RWPE2 (cell line): ENCODE measurements around the gene GDPD5.

Experiments used
- ATAC-seq: fragments of 200-7000 bp; cut with Tn5 transposase; 3 replicates; pipeline ENCODE4 v1.9.1; 2021; ENCODE audit warnings: low read depth
- DNase-seq: peaks from one replicate; pipeline ENCODE4 v3.0.0-alpha.2; 2020; ENCODE audit warnings: low spot score
- H3K27ac ChIP-seq: fragments of 450-650 bp; 2 replicates; pipeline ENCODE4 v1.5.1; 2017; ENCODE audit warnings: mild to moderate bottlenecking; ENCODE audit not compliant: poor library complexity, severe bottlenecking
- H3K27me3 ChIP-seq: fragments of 250-450 bp; sonication (Bioruptor Pico); 2 replicates; pipeline ENCODE4 v1.5.1; 2021; ENCODE audit warnings: mild to moderate bottlenecking, moderate library complexity; ENCODE audit not compliant: insufficient read depth, poor library complexity, severe bottlenecking
- H3K36me3 ChIP-seq: fragments of 250-450 bp; sonication (Bioruptor Pico); 2 replicates; pipeline ENCODE4 v1.5.1; 2020; ENCODE audit warnings: low read depth, mild to moderate bottlenecking, moderate library complexity
- H3K4me1 ChIP-seq: fragments of 250-450 bp; sonication (Bioruptor Pico); 2 replicates; pipeline ENCODE4 v1.5.1; 2021; ENCODE audit warnings: mild to moderate bottlenecking, moderate library complexity; ENCODE audit not compliant: insufficient read depth, poor library complexity, severe bottlenecking
- H3K4me3 ChIP-seq: fragments of 250-450 bp; sonication (Bioruptor Pico); 2 replicates; pipeline ENCODE4 v1.5.1; 2021; ENCODE audit warnings: mild to moderate bottlenecking, moderate library complexity; ENCODE audit not compliant: severe bottlenecking
- H3K9me3 ChIP-seq: fragments of 250-450 bp; sonication (Bioruptor Pico); 2 replicates; pipeline ENCODE4 v1.5.1; 2021; ENCODE audit warnings: mild to moderate bottlenecking, moderate library complexity; ENCODE audit not compliant: severe bottlenecking
- TF ChIP-seq, protein P1 (sequence below): fragments of 450-650 bp; IDR thresholded peaks from one replicate; pipeline ENCODE4 v1.5.1; 2017; ENCODE audit warnings: mild to moderate bottlenecking, moderate library complexity; ENCODE audit not compliant: poor library complexity, severe bottlenecking

Gene GDPD5

DNA sequence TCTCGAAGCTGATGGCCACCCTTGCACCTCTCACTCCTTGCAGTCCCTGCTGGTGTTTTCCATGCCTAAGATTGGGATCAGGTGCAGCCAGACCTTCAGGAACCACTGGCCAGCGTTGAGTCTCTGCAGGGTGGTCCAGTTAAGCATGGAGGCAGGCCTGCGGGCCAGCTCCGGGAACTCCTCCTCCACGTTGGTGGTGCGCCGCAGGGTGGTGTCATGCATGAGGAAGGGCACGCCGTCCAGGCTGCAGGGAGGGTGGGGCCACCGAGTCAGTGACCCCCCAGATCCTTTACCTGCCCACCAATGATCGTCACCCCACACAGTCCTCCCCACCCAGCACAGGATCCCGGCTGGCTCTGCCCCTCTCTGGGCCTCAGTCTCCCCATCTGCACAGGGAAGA is 82.7 kb downstream of the GDPD5 start:
- Histone ChIP-seq H3K36me3 (no peaks in the 10 kb centered on the region), H3K27ac (no peak overlapping the region), H3K4me1 (no peaks in the 10 kb centered on the region), H3K9me3 (no peaks in the 10 kb centered on the region), H3K27me3 (no peaks in the 10 kb centered on the region), H3K4me3 (no peak overlapping the region)
- ATAC-seq (no peak), DNase-seq (no peak)
- TF ChIP-seq, protein P1, sequence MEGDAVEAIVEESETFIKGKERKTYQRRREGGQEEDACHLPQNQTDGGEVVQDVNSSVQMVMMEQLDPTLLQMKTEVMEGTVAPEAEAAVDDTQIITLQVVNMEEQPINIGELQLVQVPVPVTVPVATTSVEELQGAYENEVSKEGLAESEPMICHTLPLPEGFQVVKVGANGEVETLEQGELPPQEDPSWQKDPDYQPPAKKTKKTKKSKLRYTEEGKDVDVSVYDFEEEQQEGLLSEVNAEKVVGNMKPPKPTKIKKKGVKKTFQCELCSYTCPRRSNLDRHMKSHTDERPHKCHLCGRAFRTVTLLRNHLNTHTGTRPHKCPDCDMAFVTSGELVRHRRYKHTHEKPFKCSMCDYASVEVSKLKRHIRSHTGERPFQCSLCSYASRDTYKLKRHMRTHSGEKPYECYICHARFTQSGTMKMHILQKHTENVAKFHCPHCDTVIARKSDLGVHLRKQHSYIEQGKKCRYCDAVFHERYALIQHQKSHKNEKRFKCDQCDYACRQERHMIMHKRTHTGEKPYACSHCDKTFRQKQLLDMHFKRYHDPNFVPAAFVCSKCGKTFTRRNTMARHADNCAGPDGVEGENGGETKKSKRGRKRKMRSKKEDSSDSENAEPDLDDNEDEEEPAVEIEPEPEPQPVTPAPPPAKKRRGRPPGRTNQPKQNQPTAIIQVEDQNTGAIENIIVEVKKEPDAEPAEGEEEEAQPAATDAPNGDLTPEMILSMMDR: no peak

DNA sequence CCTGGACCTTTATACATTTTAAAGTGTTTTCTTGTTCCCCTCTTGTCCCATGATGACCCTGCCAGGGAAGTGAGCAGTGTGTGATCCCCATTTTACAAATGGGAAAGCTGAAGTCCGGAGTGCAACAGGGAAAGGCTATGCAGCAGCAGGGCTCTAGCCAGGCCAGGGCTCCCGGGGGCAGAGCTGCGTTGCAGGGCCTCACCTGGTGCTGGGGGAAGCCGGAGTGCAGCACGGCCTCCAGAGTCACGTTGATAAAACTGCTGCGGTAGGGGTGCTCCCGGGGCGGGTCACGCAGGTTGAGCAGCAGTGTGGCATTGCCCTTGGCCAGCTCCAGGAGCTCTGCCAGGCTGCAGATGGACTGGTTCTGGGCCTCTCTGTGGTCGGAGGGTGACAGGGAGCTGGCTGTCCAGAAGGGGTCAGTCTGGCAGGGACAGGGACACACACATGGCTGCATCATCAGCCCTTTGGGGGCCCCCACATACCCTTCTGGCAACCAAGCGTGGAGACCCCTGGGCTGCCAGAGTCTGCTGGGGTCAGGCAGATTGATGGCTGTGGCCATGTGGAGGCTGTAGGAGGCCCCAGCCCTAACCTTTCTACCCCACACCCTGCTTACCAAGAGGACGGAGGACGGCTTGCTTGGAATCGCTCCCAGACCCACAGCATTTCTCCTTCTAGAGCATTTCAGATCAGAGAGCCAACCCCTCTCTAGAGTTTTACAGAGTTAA is 83.4 kb downstream of the GDPD5 start:
- ATAC-seq (no peak), DNase-seq (no peak)
- H3K27ac ChIP-seq: no peak overlapping the region
- H3K27me3 ChIP-seq: no peaks in the 10 kb centered on the region
- H3K9me3 ChIP-seq: no peaks in the 10 kb centered on the region
- no peak overlapping the region for H3K4me3 ChIP-seq
- no peaks in the 10 kb centered on the region for H3K36me3 ChIP-seq
- H3K4me1 ChIP-seq: no peaks in the 10 kb centered on the region
- TF ChIP-seq, protein P1: no peak

DNA sequence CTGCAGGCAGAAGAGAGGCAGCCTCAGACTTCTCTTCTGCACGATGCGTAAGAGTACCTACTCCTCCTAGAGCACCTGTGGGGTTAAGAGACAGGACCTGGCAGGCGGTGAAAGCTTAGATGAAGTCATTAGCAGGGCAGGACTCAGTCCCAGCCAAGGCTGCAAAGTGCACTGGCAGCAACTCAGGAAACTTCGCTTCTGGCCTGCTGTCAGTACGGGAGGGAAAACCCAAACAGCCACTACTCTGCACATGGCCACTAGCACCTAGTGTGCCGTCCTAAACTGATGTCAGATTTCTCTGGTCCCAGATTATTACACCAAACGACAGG is 84.0 kb downstream of the GDPD5 start:
- TF ChIP-seq, protein P1: no peak

DNA sequence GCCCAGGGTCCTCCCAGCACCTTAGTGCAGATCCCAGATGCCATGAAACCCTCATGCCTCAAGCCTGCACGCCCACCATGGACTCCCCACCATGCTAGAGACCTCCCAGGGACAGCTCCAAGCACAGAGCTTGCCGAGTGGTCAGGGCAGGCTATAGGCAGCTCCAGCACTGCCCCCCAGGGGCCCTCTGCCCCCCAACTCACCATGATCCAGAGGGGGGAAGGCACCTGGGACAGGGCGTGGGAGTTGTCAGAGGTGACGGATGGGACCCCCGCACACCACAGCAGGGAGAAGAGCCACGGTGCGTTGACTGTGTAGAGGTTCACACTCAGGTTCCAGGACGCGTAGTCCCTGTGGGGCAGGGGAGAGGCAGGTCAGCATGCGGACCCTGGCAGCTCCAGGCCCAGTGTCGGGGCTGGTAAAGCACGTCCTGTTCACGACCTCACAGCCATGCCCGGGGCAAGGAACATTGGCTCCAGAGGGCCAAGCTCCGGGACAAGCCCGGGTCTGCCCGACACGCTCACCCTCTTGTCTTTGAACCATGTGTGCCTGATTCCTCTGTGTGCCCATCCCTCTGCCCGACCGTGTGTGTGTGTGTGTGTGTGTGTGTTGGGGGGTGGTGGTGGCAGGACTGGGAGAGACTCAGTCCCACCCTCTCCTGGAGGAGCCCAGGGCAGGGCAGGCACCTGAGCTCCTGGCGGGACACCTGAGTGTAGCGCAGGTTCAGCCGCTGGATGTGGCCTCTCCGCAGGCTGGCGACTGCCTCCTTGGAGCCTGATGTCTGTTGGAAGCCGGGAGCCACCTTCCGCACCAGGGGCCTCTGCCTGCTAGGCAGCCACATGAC is 84.6 kb downstream of the GDPD5 start:
- no peaks in the 10 kb centered on the region for H3K9me3 ChIP-seq
- TF ChIP-seq, protein P1: no peak
- ATAC-seq: peak; percentile 5; the same call in 2 of the 3 replicates
- H3K27ac ChIP-seq: no peak overlapping the region
- no peaks in the 10 kb centered on the region for H3K4me1 ChIP-seq
- H3K27me3 ChIP-seq: no peaks in the 10 kb centered on the region
- H3K36me3 ChIP-seq: no peaks in the 10 kb centered on the region
- no peak overlapping the region for H3K4me3 ChIP-seq
- no peak for DNase-seq

More for the DNA sequence above, 84.0 kb downstream of the GDPD5 start:
- no peaks in the 10 kb centered on the region for H3K36me3 ChIP-seq
- no peak overlapping the region for H3K4me3 ChIP-seq
- no peaks in the 10 kb centered on the region for H3K4me1 ChIP-seq
- H3K27ac ChIP-seq: no peak overlapping the region
- DNase-seq (no peak), ATAC-seq (peak; percentile 24; the same call in 2 of the 3 replicates)
- H3K9me3 ChIP-seq: no peaks in the 10 kb centered on the region
- no peaks in the 10 kb centered on the region for H3K27me3 ChIP-seq
